ENCODE measurements around the gene SSH3.

Gene SSH3

DNA sequence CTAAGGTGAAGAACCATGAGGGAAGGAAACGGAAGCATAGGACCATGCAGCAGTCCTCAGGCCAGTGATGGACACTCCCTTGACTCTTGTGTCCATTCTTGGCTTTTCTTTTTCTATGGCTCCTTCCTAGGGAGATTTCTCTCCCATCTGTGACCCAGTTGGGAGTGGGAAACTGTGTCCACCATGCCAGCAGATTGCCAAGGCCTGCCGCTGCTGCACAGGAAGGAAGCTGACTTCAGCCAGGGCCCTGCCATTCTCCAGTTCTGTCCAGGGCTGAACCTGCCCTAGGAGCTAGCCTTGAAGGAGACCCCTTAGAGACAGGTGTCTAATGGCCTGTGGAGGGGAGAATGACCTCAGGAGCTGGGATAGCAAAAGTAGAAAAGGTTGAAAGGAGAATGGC, 17.4 kb downstream of the SSH3 start:
- Histone ChIP-seq H3K9me3 (ENCODE audit: insufficient read depth, low read length) (no peaks in the 10 kb centered on the region), H3K9ac (ENCODE audit: low read length) (no peak overlapping the region), H3K79me2 (ENCODE audit: insufficient read depth, low read length) (no peaks in the 10 kb centered on the region), H3F3A (ENCODE audit: insufficient read depth) (no peaks in the 10 kb centered on the region; the same call in 1 of the 2 replicates), H3K36me3 (ENCODE audit: low read length) (no peaks in the 10 kb centered on the region), H3K27ac (ENCODE audit: low read depth, low read length) (no peak overlapping the region), H4K20me1 (ENCODE audit: low read depth, low read length) (no peaks in the 10 kb centered on the region), H2AFZ (ENCODE audit: low read depth, low read length, severe bottlenecking) (no peak overlapping the region), H3K4me2 (ENCODE audit: low read depth, low read length, poor library complexity, severe bottlenecking) (no peak overlapping the region), H3K9me2 (replicated peaks; ENCODE audit: insufficient read depth, low read length) (no peaks in the 10 kb centered on the region), H3K4me3 (ENCODE audit: insufficient read depth, low read length, poor library complexity, severe bottlenecking) (no peak overlapping the region), H3K27me3 (ENCODE audit: low read length) (no peaks in the 10 kb centered on the region)
- no peak for TF ChIP-seq EZH2phosphoT487 (conservative IDR thresholded peaks at IDR 0.05; ENCODE audit: low read length)
- TF ChIP-seq, protein P1, sequence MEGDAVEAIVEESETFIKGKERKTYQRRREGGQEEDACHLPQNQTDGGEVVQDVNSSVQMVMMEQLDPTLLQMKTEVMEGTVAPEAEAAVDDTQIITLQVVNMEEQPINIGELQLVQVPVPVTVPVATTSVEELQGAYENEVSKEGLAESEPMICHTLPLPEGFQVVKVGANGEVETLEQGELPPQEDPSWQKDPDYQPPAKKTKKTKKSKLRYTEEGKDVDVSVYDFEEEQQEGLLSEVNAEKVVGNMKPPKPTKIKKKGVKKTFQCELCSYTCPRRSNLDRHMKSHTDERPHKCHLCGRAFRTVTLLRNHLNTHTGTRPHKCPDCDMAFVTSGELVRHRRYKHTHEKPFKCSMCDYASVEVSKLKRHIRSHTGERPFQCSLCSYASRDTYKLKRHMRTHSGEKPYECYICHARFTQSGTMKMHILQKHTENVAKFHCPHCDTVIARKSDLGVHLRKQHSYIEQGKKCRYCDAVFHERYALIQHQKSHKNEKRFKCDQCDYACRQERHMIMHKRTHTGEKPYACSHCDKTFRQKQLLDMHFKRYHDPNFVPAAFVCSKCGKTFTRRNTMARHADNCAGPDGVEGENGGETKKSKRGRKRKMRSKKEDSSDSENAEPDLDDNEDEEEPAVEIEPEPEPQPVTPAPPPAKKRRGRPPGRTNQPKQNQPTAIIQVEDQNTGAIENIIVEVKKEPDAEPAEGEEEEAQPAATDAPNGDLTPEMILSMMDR (IDR thresholded peaks at IDR 0.05; ENCODE audit: insufficient read depth, low read length, poor library complexity, severe bottlenecking), result no peak

DNA sequence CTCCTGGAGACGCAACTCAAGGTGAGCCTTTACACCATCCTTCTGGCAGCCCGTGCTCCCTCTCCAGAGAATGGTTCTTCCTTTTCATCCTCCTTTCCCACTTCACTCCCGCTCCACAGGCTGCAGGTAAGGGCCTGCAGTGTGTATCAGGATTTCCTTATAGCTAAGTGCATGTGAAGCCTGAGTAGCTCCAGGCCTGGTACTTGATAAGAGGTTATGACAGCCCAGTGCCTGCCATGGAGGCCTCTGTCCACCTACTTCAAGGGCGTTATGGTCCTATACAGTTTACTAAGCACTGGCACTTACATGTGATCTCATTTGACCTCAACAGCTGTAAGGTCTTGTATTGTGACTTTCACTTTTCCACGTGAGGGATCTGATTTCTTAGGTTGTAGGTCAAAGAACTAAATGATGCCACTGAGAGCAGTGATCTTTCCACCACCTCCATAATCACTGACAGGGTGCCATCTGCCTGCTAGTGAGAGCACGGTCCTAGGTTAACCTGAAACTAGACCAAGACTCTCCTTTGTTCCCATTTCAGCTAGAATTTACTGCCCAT, 18.1 kb downstream of the SSH3 start:
- TF ChIP-seq, protein P1 (IDR thresholded peaks at IDR 0.05; ENCODE audit: insufficient read depth, low read length, poor library complexity, severe bottlenecking), result no peak
- TF ChIP-seq EZH2phosphoT487 (conservative IDR thresholded peaks at IDR 0.05; ENCODE audit: low read length), result no peak

DNA sequence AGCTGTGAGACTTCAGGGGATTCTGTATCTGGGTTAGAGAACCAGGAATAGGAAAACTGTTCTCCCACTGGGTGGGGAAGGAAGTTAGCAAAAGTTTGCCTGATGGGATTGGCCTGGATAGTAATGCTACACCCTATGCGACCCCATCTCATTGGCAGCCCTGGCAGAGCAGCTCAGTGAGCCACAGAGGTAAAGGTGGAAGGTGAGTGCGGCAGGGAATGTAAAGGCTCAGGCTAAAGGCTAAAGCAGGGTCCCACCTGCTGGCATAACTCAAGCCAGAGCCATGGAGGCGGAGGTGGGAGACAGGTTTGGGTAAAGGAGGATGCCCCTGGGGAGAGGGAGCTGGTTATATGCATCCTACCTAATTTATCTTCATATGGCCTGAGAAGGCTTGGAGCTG, 18.7 kb downstream of the SSH3 start:
- Histone ChIP-seq H3K79me2 (ENCODE audit: insufficient read depth, low read length) (no peaks in the 10 kb centered on the region), H3K27ac (ENCODE audit: low read depth, low read length) (no peak overlapping the region), H3K9ac (ENCODE audit: low read length) (no peak overlapping the region), H2AFZ (ENCODE audit: low read depth, low read length, severe bottlenecking) (no peak overlapping the region), H3K4me3 (ENCODE audit: insufficient read depth, low read length, poor library complexity, severe bottlenecking) (no peak overlapping the region), H3K4me2 (ENCODE audit: low read depth, low read length, poor library complexity, severe bottlenecking) (no peak overlapping the region), H4K20me1 (ENCODE audit: low read depth, low read length) (no peaks in the 10 kb centered on the region), H3K9me3 (ENCODE audit: insufficient read depth, low read length) (no peaks in the 10 kb centered on the region), H3F3A (ENCODE audit: insufficient read depth) (no peaks in the 10 kb centered on the region; the same call in 1 of the 2 replicates), H3K27me3 (ENCODE audit: low read length) (no peaks in the 10 kb centered on the region), H3K9me2 (replicated peaks; ENCODE audit: insufficient read depth, low read length) (no peaks in the 10 kb centered on the region), H3K36me3 (ENCODE audit: low read length) (no peaks in the 10 kb centered on the region)
- TF ChIP-seq EZH2phosphoT487 (conservative IDR thresholded peaks at IDR 0.05; ENCODE audit: low read length), result no peak
- TF ChIP-seq, protein P1 (IDR thresholded peaks at IDR 0.05; ENCODE audit: insufficient read depth, low read length, poor library complexity, severe bottlenecking), result no peak

More for the DNA sequence above, 18.1 kb downstream of the SSH3 start:
- Histone ChIP-seq H3K9me2 (replicated peaks; ENCODE audit: insufficient read depth, low read length) (no peaks in the 10 kb centered on the region), H2AFZ (ENCODE audit: low read depth, low read length, severe bottlenecking) (no peak overlapping the region), H3K4me2 (ENCODE audit: low read depth, low read length, poor library complexity, severe bottlenecking) (no peak overlapping the region), H3K27ac (ENCODE audit: low read depth, low read length) (no peak overlapping the region), H3K9me3 (ENCODE audit: insufficient read depth, low read length) (no peaks in the 10 kb centered on the region), H3K79me2 (ENCODE audit: insufficient read depth, low read length) (no peaks in the 10 kb centered on the region), H3K9ac (ENCODE audit: low read length) (no peak overlapping the region), H4K20me1 (ENCODE audit: low read depth, low read length) (no peaks in the 10 kb centered on the region), H3F3A (ENCODE audit: insufficient read depth) (no peaks in the 10 kb centered on the region; the same call in 1 of the 2 replicates), H3K27me3 (ENCODE audit: low read length) (no peaks in the 10 kb centered on the region), H3K4me3 (ENCODE audit: insufficient read depth, low read length, poor library complexity, severe bottlenecking) (no peak overlapping the region), H3K36me3 (ENCODE audit: low read length) (no peaks in the 10 kb centered on the region)

Data from SU-DHL-6 (cell line).